PC-3 (cell line): ENCODE measurements around the gene PRDM10. TPM values are rescaled to one million over a fixed set of nuclear protein-coding genes. Genes with fewer than 3 reads are reported as not detected.
A peak's percentile ranks its signal among the peaks of the same experiment; 100 is the strongest.

Experiments used
- ATAC-seq: fragments of 200-7000 bp; cut with Tn5 transposase; 2 replicates; pipeline ENCODE4 v1.9.1; 2020; ENCODE audit warnings: mild to moderate bottlenecking, moderate library complexity
- BruUV-seq: library from RNA; stranded (reverse); fragments of 400-500 nt; replicated peaks from 2 replicates; lab custom pipeline; 2021; lab: Mats Ljungman, UMichigan
- CTCF ChIA-PET: fragments of 300-600 bp; sonication (Branson Sonifier 250); formaldehyde crosslinking; loops from one replicate; lab custom pipeline; 2022; ENCODE audit warnings: antibody characterized with exemption; lab: Charles Lee
- POLR2A ChIA-PET: fragments of 300-600 bp; sonication (Branson Sonifier 250); formaldehyde crosslinking; loops from one replicate; lab custom pipeline; 2022; ENCODE audit warnings: antibody characterized with exemption; ENCODE audit not compliant: unreplicated experiment; lab: Charles Lee
- DNase-seq: peaks from one replicate; pipeline ENCODE4 v3.0.0-alpha.2; 2015
- H2AFZ ChIP-seq: fragments of 300-600 bp; sonication (generic); 2 replicates; pipeline ENCODE4 v1.6.0; 2016; ENCODE audit warnings: antibody characterized with exemption, low read length
- H3F3A ChIP-seq: fragments of 300-600 bp; sonication (generic); one replicate; pipeline ENCODE4 v1.6.0; 2017; ENCODE audit warnings: antibody characterized with exemption, low read length, control low read depth, mild to moderate bottlenecking; ENCODE audit not compliant: unreplicated experiment
- H3K27ac ChIP-seq: fragments of 300-600 bp; sonication (generic); 2 replicates; pipeline ENCODE4 v1.5.1; 2016; ENCODE audit warnings: mild to moderate bottlenecking, low read length
- H3K27me3 ChIP-seq: fragments of 300-600 bp; sonication (generic); 2 replicates; pipeline ENCODE4 v1.6.1; 2016; ENCODE audit warnings: low read length, mixed read lengths
- H3K36me3 ChIP-seq: fragments of 300-600 bp; sonication (generic); 2 replicates; pipeline ENCODE4 v1.6.1; 2016; ENCODE audit warnings: low read depth, mixed run types, low read length, mixed read lengths
- H3K4me1 ChIP-seq: fragments of 300-600 bp; sonication (generic); 2 replicates; pipeline ENCODE4 v1.5.1; 2016; ENCODE audit warnings: low read length; ENCODE audit not compliant: insufficient read depth
- H3K4me2 ChIP-seq: fragments of 300-600 bp; sonication (generic); 2 replicates; pipeline ENCODE4 v1.6.0; 2016; ENCODE audit warnings: low read length
- H3K4me3 ChIP-seq: fragments of 300-600 bp; sonication (generic); 2 replicates; pipeline ENCODE4 v1.5.1; 2016; ENCODE audit warnings: mild to moderate bottlenecking, low read length, mixed read lengths
- H3K79me2 ChIP-seq: fragments of 300-600 bp; sonication (generic); 2 replicates; pipeline ENCODE4 v1.6.1; 2017; ENCODE audit warnings: low read length, mixed read lengths
- H3K9ac ChIP-seq: fragments of 300-600 bp; sonication (generic); 2 replicates; pipeline ENCODE4 v1.6.0; 2016; ENCODE audit warnings: mild to moderate bottlenecking, low read length
- H3K9me2 ChIP-seq: fragments of 300-600 bp; sonication (generic); replicated peaks from 2 replicates; pipeline ENCODE4 v1.6.1; 2016; ENCODE audit warnings: mixed run types, low read length, mixed read lengths
- H3K9me3 ChIP-seq: fragments of 300-600 bp; sonication (generic); 2 replicates; pipeline ENCODE4 v1.6.1; 2016; ENCODE audit warnings: low read length, mixed read lengths
- H4K20me1 ChIP-seq: fragments of 300-600 bp; sonication (generic); 2 replicates; pipeline ENCODE4 v1.6.1; 2016; ENCODE audit warnings: low read length, mixed read lengths
- CTCF ChIP-seq: fragments of 300-600 bp; sonication (generic); conservative IDR thresholded peaks from 2 replicates; pipeline ENCODE4 v1.5.1; 2017; ENCODE audit warnings: antibody characterized with exemption, low read depth, mild to moderate bottlenecking, low read length
- EZH2 ChIP-seq: fragments of 300-600 bp; sonication (generic); IDR thresholded peaks from one replicate; pipeline ENCODE4 v1.6.1; 2017; ENCODE audit warnings: antibody characterized with exemption, mild to moderate bottlenecking, low read length; ENCODE audit not compliant: unreplicated experiment
- EZH2phosphoT487 ChIP-seq: fragments of 300-600 bp; sonication (generic); IDR thresholded peaks from 2 replicates; pipeline ENCODE4 v1.6.1; 2018; ENCODE audit warnings: mild to moderate bottlenecking, antibody characterized with exemption, low read length, borderline replicate concordance
- intact Hi-C: fragments of 100-400 bp; cut with micrococcal nuclease; formaldehyde crosslinking; loops from 2 replicates; pipeline ENCODE4 v1.9.0; 2023
- total RNA-seq: library from RNA; depleted of rRNA; stranded (reverse); fragments of >200 nt; gene quantifications from 2 replicates; pipeline ENCODE4 v1.2.3, GENCODE V29; 2014

Gene PRDM10
- total RNA-seq, 1 experiment from 2014 or later: 7.3 TPM

GRCh38 chr11:129922674-129923073, 80.0 kb downstream of the PRDM10 start:
- no TSS peak for BruUV-seq
- H4K20me1 ChIP-seq: no peaks in the 10 kb centered on the region
- no peaks in the 10 kb centered on the region for H3K36me3 ChIP-seq
- TF ChIP-seq CTCF (no peak), EZH2 (no peak), EZH2phosphoT487 (no peak)
- POLR2A ChIA-PET: no interaction called here
- no peak overlapping the region for H3K27ac ChIP-seq
- no peak overlapping the region for H3K9ac ChIP-seq
- CTCF ChIA-PET: interaction anchor here (0.7 to 3.4 kb wide), 5 partner anchors 164 to 1730 kb away, joined by 4 to 34 read pairs (median 6); no protein-coding TSS in a partner anchor
- H3K9me2 ChIP-seq: no peaks in the 10 kb centered on the region
- H3K4me1 ChIP-seq: peaks cover 8% of the 10 kb centered on the region
- intact Hi-C loops: loop anchor here (1.0 to 5.0 kb wide), 4 partner anchors 80 to 224 kb away; partner anchors contain the start of gene PRDM10
- peak; percentile 30 for DNase-seq
- no peaks in the 10 kb centered on the region for H3K79me2 ChIP-seq
- no peaks in the 10 kb centered on the region for H3F3A ChIP-seq
- no peak overlapping the region for H3K4me3 ChIP-seq
- H3K27me3 ChIP-seq: no peaks in the 10 kb centered on the region
- H3K9me3 ChIP-seq: no peaks in the 10 kb centered on the region
- ATAC-seq: no peak; the same call in 1 of the 2 replicates
- H2AFZ ChIP-seq: peak overlapping the region; percentile 70; the same call in 1 of the 2 replicates
- no peak overlapping the region for H3K4me2 ChIP-seq

- no peak overlapping the region for H3K27ac ChIP-seq
- no peak for ATAC-seq
- H3F3A ChIP-seq: no peaks in the 10 kb centered on the region
- TF ChIP-seq EZH2 (no peak), CTCF (no peak), EZH2phosphoT487 (no peak)
- no peak overlapping the region for H2AFZ ChIP-seq
- no peak overlapping the region for H3K9ac ChIP-seq
- no TSS peak for BruUV-seq
- H3K4me2 ChIP-seq: no peak overlapping the region
- H4K20me1 ChIP-seq: no peaks in the 10 kb centered on the region
- H3K9me2 ChIP-seq: no peaks in the 10 kb centered on the region
- H3K27me3 ChIP-seq: no peaks in the 10 kb centered on the region
- peaks cover 4% of the 10 kb centered on the region; the same call in 1 of the 2 replicates for H3K4me1 ChIP-seq
- H3K36me3 ChIP-seq: no peaks in the 10 kb centered on the region; the same call in 1 of the 2 replicates
- CTCF ChIA-PET: no interaction called here
- intact Hi-C loops: no loop called here
- DNase-seq: no peak
- POLR2A ChIA-PET: no interaction called here
- H3K79me2 ChIP-seq: no peaks in the 10 kb centered on the region
- no peak overlapping the region for H3K4me3 ChIP-seq
- no peaks in the 10 kb centered on the region for H3K9me3 ChIP-seq
Measured at GRCh38 chr11:129918361-129918760, 84.3 kb downstream of the PRDM10 start.

GRCh38 chr11:129917231-129917630, 85.4 kb downstream of the PRDM10 start:
- intact Hi-C loops: no loop called here
- Histone ChIP-seq H2AFZ (no peak overlapping the region), H3K9me2 (no peaks in the 10 kb centered on the region), H3K27ac (no peak overlapping the region), H3K79me2 (no peaks in the 10 kb centered on the region), H3F3A (no peaks in the 10 kb centered on the region), H3K4me3 (no peak overlapping the region), H4K20me1 (no peaks in the 10 kb centered on the region), H3K36me3 (no peaks in the 10 kb centered on the region; the same call in 1 of the 2 replicates), H3K4me2 (no peak overlapping the region), H3K27me3 (no peaks in the 10 kb centered on the region), H3K9ac (no peak overlapping the region), H3K9me3 (no peaks in the 10 kb centered on the region), H3K4me1 (no peaks in the 10 kb centered on the region)
- ChIA-PET POLR2A (no interaction called here), CTCF (no interaction called here)
- TF ChIP-seq CTCF (no peak), EZH2 (no peak), EZH2phosphoT487 (no peak)
- ATAC-seq (peak; percentile 75), DNase-seq (peak; percentile 60)
- no TSS peak for BruUV-seq
